ENCODE data around the gene CCDC159.
A peak's percentile ranks its signal among the peaks of the same experiment; 100 is the strongest.
"Not testable (repeated sequence)": the region's sequence is repeated elsewhere in the genome, so short reads cannot be mapped to it uniquely, and the experiment has no call there.

Gene CCDC159

DNA sequence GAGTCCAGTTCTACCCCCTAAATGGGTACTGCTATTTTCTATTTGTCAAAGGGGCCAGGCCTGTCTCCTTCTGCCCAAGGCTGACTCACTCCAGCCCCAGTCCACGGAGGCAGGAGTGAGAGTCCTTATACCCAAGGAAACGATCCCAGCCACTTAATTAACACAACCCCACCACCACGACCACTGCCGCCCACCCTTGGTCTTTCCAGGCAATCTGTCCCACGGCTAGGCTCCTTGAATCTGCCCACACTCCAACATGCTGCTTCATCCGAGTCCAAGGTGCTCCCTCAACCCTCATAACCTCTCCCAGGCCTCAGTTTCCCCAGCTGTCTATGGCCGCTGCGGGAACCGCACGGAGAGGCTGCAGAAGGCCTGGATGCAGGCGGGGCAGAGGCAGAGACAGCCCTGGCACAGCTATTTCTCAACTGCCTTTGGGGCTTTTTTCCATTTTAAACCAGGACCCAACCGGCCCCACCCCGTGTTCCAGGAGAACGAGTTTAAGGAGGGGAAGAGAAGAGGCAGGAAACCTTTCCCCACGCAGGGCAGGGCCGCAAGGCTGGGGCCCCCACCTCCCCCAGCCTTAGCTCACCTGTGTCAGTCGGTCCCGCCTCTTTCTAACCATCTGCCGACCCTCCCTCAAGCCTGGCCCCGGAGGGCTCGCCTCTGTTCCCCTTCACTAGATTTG is 7.6 kb upstream of the CCDC159 start:
- DNase-seq (ENCODE audit: low read depth in 2 of 2): no peak

DNA sequence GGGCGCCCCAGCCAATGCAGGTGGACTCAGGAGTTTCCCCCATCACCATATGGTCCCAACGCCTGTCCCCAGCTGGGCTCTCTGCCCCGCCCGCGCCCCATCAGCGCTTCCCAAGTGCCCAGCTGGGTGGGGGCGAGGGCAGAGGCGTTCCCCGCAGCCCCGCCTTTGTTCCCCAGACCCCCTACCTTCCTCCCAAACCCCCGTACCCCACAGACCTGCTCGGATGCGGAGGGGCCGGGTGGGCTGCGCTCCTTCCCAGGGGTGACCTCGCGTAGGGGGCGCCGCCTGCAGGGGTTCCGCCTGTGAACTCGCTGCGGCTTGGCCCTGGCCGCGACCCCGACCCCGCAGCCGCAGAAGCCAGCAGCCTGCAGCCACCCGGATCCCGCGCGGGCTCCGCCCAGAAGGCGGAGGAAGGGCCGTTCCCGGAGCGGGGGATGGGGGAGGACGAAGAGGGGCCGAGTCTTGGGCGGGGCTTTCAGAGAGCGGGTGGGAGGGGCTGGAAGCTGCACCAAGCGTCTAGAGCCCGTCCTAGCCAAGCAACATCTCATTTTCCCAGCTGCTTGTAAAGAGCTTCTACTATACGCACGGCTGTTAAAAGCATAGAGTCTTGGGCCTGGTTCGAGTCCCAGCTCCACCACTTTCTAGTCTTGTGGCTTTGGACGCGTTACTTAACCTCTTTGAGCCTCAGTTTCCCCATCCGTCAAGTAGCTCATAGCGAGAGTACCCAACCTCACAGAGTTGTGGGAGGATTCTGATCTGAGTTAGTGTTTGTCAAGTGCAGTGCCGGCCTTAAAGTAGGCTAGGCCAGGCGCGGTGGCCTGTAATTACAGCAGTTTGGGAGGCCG is 6.8 kb upstream of the CCDC159 start, which contains the start of gene RAB3D:
RAB3D (minus strand) TSS at position 404 of the 845 bp plus-strand sequence. CDS start 2,258 bp downstream, outside the sequence.
- DNase-seq (ENCODE audit: low read depth in 2 of 2): peak; percentile 48 to 61

DNA sequence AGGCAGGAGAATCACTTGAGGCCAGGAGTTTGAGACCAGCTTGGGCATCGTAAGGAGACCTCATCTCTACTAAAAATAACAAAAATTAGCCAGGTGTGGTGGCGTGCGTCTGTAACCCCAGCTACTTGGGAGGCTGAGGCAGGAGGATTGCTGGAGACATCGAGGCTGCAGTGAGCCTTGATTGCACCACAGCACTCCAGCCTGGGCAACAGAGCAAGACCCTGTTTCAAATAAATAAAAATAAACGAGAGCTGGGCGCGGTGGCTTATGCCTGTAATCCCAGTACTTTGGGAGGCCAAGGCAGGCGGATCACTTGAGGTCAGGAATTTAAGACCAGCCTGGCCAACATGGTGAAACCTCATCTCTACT is 6.2 kb upstream of the CCDC159 start:
- DNase-seq (ENCODE audit: low read depth in 2 of 2): not testable (repeated sequence)

DNA sequence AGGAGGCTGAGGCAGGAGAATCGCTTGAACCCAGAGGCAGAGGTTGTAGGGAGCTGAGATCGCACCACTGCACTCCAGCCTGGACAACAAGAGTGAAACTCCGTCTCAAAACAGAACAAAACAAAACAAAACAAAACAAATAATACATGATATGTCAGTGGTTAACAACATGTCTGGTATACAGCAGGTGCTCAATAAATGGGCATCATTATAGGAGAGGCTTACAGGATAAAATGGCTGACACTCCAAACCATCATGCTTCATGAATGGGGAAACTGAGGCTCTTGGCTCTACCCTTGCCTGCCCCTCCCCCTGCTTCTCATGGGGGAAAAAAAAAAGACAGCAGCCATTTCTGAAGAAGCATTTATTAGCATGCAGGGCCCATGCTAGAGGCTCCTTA is 3.9 kb upstream of the CCDC159 start:
- DNase-seq (ENCODE audit: low read depth in 2 of 2): no peak

DNA sequence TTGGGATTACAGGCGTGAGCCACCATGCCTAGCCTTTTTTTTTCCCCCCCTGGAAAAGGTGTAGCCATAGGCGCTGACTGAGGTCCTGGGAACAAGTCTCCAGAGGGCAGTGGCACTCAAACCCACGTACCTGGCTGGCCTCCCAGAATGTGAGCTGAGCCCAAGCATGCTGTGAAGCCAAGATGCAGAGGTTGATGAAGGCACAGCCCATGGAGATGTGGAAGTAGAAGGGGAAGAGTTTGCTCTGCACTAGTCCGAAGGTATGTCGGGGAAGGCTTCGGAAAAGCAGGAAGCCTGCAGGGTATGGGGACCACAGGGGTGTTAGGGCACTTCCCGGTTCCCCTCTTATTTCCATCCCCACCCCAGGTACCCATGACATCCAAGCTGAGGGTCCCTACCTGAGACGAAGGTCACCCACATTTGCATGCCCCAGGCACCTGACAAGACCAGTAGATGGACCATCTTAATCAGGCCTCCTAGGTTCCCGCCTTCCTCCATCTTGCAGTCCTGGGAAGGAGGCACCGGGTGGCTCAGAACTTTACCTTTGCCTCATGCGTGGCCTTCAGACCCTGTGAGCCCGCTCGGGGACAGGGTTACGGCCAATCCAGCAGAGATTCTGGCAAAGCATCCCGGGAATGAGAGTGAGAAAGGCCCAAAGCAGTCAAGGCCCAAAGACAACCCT is 1.1 kb upstream of the CCDC159 start:
- no peak for DNase-seq (ENCODE audit: low read depth in 2 of 2)

DNA sequence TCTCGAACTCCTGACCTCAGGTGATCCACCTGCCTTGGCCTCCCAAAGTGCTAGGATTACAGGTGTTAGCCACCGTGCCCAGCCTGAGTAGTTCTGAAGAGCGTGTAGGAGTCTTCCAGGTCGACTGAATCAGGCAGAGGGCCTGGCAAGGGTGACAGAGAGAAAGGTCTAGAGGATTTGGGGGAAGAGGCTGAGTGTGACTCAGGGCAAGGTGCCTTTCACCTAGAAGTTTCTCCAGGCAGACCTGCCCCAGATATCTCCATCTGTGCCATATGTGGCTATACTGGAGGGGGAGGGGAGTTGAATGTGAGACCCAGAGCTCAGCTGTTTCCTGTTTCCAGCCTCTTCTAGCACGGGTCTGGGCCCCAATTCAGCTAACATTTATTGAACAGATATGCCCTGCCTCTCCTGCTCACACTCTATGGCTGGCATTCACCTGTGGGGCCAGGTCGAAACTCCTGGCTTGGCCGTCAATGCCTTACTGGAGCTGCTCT is 1.3 kb downstream of the CCDC159 start:
- no peak for DNase-seq (ENCODE audit: low read depth in 2 of 2)

DNA sequence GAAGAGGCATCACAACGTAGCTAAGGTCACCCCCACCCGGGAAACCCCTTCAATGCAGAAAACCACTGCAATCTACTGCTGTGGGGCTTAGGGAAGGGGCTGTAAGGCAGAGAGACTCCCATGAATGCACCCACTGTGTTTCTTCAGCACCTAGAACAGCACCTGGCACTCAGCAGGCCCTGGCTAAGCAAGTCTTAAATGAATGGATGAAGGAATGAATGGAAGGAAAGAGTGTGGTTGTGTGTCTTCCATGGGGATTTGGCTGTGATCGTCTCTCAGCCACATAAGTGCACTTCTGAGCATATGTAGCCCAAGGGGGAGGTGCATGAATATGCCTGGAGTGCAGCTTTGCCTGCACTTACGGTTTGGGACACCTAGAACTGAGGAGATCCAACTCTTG is 2.9 kb downstream of the CCDC159 start:
- DNase-seq (ENCODE audit: low read depth in 2 of 2): no peak

DNA sequence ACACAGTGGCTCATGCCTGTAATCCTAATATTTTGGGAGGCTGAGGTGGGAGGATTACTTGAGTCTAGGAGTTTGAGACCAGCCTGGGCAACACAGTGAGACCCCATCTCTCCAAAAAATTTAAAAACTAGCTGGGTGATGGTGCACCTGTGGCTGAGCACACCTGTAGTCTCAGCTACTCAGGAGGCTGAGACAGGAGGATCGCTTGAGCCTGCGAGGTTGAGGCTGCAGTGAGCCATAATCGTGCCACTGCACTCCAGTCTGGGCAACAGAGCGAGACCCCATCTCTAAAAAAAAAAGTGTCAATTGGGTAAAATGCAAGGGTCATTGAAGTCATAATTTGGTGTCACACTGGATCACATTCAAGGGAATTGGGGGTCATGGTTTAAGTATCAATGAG is 7.8 kb downstream of the CCDC159 start:
- not testable (repeated sequence) for DNase-seq (ENCODE audit: low read depth in 2 of 2)

DNA sequence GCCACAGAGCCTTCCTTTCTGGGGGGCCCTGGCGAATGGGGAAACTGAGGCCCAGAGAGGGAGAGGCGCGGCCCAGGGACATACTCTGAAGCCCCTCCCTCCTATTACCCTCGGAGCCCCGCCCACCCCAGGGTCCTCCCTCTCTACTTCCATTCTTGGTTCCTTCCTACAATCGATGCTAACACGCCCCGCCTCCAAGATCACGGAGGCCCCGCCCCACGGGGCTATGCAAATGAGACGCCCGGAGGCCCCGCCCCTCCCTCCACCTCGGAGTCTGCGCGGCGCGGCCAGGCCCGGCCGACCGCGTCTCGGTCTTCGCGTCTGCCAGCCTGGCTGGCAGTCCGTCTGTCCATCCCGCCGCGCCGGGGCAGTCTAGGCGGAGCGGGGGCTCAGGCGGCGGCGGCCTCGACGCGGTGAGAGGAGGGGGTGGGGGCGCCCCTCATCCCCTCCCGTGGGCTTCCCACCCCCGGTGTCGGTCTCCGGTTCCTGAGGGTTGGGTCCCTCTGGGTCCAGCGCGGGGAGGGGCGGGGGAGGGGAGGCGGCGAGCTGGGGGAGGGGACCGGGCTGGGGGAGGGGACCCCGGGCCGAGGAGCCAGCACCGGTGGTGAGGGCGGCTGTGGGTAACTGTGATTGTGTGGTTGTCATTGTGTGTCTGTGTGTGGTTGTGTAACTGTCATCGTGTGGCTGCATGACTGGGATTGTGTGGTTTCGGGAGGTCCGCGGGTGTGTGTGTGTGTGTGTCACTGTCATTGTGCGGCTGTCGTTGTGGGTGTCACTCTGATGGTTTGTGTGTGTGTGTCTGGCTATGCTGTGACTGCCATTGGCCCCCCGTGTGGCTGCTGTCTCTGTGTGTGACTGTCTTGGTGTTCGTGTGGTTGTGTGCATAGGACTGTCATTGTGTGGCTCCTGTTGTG is 9.1 kb downstream of the CCDC159 start, which contains the start of gene PLPPR2:
PLPPR2 (plus strand) TSS at position 273 of the 914 bp plus-strand sequence. CDS start 2,242 bp downstream, outside the sequence.
- DNase-seq (ENCODE audit: low read depth in 2 of 2): peak; percentile 56 to 59

DNA sequence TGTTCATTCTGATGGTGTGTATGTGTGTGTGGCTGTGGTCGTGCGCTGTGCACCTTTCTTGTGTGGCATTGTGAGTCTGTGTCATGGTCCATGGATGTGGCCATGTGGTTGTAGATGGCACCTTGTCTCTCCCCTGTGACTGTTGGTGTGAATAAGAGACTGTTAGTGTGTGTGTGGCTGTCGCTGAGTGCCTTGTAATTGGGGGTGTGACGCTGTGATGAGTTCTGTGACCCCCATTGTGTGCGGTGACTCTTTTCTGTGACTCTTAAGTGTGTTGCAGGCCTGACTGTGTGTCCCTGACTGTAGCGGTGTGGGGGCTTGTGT is 9.7 kb downstream of the CCDC159 start:
- DNase-seq (ENCODE audit: low read depth in 2 of 2): no peak

DNA sequence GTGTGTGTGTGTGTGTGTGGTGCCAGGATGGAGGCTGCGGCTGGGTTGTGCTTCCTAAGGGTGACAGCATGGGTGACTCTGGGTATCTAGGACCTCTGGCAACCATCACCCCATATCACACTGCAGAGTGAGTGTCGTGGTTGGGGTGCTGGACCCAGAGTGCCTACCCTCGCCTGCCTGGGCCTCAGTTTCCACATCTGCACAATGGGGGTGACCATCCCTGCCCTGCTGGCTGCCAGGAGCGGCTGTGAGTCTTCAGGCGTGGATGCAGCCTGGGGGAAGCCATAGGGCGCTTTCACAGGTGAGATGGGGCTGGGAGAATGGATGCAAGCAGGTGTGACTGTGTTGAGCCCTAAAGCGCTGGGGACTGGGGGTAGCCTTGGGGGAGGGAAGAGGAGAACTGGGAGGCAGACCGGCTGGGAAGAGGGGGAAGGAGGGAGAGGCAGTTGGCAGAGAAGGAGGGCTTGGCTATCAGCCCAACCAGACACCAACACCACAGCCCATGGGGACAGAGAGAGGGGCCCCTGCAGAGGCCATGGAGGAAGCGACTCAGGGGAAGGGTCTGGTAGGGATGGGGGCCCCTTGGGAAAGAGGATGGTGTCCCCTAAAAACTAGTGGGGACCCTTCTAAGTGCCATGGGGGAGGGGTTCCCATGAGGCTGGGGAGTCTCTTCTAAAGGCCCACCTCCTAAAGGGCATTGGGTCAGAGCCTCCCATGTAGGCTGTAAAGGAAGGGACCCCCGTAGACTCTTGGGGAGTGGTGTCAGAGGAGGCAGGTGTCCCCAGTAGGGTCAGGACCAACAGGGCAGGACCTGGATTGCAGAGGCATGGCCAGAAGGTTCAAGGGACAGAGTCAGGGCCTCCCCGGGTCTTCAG is 10.6 kb downstream of the CCDC159 start:
- no peak for DNase-seq (ENCODE audit: low read depth in 2 of 2)

DNA sequence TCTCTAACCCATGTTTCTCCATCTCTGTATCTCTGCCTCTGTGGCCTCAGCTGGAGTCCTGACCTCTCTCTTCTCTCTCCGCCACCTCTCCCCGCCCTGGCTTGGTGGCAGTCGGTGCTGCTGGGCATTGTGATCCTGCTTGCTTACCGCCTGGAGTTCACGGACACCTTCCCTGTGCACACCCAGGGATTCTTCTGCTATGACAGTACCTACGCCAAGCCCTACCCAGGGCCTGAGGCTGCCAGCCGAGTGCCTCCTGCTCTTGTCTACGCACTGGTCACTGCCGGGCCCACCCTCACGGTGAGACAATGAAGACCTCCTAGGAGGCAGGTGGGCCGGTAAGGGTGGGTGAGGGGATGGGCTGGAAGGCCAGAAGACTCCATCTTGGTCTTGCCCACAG is 13.1 kb downstream of the CCDC159 start:
- DNase-seq (ENCODE audit: low read depth in 2 of 2): no peak

DNA sequence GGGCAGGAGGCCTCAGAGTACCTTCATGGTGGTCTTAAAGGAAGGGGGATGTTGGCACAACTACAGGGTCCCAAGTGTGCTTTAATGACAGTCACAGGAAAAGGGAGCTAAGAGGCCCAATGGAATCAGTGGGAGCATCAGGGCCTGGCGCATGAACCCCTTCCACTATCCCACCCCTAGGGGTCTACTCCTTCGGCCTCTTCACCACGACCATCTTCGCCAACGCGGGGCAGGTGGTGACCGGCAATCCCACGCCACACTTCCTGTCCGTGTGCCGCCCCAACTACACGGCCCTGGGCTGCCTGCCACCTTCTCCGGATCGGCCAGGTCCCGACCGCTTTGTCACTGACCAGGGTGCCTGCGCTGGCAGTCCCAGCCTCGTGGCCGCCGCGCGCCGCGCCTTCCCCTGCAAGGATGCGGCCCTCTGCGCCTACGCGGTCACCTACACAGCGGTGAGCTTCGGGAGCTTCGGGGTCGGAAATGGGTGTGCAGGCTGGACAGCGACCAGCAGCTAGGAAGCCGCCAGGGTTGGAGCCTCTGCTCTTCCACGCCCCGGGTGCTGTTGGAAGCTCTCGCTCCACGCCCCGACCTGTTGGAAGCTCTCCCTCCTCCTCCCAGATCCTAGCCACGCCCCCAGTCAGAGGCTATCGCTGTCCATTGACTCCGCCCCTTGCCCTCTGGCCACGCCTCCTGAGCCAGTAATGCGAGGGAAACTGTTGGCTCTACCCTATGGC is 14.9 kb downstream of the CCDC159 start:
- no peak for DNase-seq (ENCODE audit: low read depth in 2 of 2)

DNA sequence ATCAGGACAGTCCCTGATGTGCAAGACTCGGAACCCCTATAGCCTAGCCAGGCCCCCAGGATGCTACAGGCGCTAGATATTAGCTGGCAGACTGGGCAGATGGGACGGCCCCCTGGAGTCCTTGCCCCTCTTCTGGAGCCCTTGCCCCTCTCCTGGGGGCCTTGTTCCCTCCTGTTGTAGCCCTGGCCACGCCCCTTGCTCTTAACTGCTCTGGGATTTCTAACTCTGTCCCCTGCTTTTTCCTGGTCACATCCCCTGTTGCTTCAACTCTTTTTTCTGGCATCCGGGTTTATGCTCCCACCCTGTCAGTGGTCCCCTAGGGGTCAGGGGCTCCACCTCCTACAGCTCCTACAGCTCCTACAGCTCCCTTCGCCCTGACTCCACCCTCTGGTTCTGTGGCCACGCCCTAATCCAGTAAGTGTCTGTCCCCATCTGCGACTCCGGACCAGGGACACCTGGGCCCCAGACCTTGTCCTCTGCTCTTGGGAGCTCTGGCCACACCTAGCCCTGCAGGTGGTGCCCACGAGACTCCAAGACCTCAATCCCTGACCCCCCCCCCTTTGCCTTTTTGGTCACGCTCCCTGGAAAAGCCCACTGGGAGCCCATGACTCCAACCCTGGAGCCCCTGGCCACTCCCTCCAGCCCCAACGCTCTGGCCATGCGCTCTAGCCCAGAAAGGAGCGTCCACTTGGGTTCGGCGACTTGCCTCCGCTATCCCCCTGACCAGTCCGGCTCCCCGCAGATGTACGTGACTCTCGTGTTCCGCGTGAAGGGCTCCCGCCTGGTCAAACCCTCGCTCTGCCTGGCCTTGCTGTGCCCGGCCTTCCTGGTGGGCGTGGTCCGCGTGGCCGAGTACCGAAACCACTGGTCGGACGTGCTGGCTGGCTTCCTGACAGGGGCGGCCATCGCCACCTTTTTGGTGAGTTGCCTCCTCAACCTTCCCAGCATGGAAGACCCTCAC is 15.7 kb downstream of the CCDC159 start:
- no peak for DNase-seq (ENCODE audit: low read depth in 2 of 2)

DNA sequence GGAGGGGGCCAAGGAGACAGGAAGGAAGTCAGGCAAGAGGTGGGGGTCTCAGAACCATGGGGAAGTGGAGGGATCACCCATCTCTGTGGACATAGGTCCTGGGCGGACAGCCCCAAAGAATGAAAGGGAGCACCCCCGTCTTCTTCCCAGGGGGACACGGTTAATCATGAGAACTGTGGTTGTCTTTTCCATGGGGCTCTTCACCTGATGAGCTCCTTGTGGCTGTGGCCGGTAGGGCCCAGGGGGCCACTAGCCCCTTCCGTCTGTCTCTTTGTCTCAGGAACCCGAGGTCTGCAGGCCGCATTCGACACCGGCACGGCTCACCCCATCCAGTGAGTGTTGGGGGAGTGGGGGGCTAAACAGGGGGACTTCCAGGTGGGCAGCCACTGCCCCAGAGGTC is 17.6 kb downstream of the CCDC159 start:
- no peak for DNase-seq (ENCODE audit: low read depth in 2 of 2)

DNA sequence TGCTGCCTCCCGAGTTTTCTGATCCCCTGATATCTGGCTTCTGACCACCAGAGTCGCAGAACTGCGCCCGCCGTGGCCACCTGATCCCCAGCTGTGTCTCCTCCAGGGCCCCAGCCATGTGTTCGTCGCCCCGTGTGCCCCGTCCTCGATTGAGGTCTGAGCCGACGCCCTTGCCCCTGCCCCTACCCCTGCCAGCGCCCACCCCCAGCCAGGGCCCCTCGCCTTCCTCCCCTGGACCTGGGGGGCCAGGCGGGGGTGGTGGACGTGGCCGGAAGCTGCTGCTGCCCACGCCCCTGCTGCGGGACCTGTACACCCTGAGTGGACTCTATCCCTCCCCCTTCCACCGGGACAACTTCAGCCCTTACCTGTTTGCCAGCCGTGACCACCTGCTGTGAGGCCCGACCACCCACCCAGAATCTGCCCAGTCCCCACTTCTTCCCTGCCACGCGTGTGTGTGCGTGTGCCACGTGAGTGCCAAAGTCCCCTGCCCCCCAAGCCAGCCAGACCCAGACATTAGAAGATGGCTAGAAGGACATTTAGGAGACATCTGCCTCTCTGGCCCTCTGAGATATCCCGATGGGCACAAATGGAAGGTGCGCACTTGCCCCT is 18.1 kb downstream of the CCDC159 start:
- no peak for DNase-seq (ENCODE audit: low read depth in 2 of 2)

DNA sequence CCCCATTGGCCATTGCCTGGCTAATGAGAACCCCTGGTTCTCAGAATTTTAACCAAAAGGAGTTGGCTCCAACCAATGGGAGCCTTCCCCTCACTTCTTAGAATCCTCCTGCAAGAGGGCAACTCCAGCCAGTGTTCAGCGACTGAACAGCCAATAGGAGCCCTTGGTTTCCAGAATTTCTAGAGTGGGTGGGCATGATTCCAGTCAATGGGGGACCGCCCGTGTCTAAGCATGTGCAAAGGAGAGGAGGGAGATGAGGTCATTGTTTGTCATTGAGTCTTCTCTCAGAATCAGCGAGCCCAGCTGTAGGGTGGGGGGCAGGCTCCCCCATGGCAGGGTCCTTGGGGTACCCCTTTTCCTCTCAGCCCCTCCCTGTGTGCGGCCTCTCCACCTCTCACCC is 18.6 kb downstream of the CCDC159 start:
- DNase-seq (ENCODE audit: low read depth in 2 of 2): no peak

DNA sequence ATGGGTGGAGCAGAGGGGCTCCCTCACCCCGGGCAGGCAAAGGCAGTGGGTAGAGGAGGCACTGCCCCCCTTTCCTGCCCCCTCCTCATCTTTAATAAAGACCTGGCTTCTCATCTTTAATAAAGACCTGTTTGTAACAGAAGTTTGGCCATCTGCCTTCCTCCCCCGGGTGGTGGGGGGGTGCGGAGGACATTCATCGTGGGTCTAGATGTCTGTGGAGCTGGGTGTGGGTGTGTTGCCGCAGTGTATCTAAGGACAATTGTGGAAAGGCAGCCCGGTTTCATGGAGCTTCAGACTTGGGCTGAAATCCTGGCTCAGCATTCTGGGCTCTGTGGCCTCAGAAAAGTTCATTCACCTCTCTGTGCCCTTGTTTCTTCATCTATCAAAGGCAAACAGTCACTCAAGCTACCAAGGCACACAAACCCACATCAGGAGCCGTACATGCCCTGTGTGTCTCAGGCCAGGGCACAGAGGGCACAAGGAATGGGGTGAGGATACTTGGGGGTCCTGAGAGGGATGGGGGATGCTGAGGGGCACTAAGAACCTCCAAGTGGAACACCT is 19.3 kb downstream of the CCDC159 start:
- DNase-seq (ENCODE audit: low read depth in 2 of 2): no peak

All from stimulated activated CD8-positive, alpha-beta memory T cell treated with anti-CD3 and anti-CD28 coated beads, Interleukin-7, amount 100 ng/mL, for 1 hour (primary cell).